PC-3 (cell line): ENCODE results near the gene TRIM26.

Experiments
- CTCF ChIP-seq: fragments of 300-600 bp; sonication (generic); conservative IDR thresholded peaks from 2 replicates; pipeline ENCODE4 v1.5.1; 2017; ENCODE audit warnings: antibody characterized with exemption, low read depth, mild to moderate bottlenecking, low read length
- EZH2 ChIP-seq: fragments of 300-600 bp; sonication (generic); IDR thresholded peaks from one replicate; pipeline ENCODE4 v1.6.1; 2017; ENCODE audit warnings: antibody characterized with exemption, mild to moderate bottlenecking, low read length; ENCODE audit not compliant: unreplicated experiment
- EZH2phosphoT487 ChIP-seq: fragments of 300-600 bp; sonication (generic); IDR thresholded peaks from 2 replicates; pipeline ENCODE4 v1.6.1; 2018; ENCODE audit warnings: mild to moderate bottlenecking, antibody characterized with exemption, low read length, borderline replicate concordance

GRCh38 chr6:30206799-30207618 lies 6.2 kb downstream of the TRIM26 start:
- TF ChIP-seq CTCF (no peak), EZH2 (no peak), EZH2phosphoT487 (no peak)
